ENCODE data around the gene EMC8. TPM values are rescaled to one million over a fixed set of nuclear protein-coding genes. Genes with fewer than 3 reads are reported as not detected.

EMC8 gene
- total RNA-seq, 5 donors from 2014 or later (not counting 1 experiment from before 2014, with no cell fraction given): 27.3 to 34.8 (median 31.1) TPM

DNA sequence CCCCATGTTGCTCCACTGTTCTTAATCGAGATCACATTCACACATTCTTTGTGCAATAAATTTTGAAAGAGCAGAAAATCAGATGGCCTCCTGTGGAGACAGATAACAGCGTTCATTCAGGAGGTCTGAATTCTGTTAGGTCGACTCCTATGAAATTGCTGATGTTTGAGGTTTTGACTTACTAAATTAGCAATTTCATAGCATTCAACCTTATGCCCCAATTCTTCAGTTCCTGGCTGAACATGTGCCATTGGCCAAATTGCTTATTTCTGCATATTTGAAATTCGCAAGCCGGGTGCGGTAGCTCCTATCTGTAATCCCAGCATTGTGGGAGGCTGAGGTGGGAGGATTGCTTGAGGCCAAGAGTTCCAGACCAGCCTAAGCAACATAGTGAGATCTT is 26.3 kb downstream of the EMC8 start:
- H3K27me3 Mint-ChIP-seq: no peaks in the 10 kb centered on the region
- Histone ChIP-seq H3K36me3 (ENCODE audit: control insufficient read depth in 2 of 2, extremely low read depth in 1 of 2, insufficient read depth in 1 of 2, low read length in 1 of 2) (peaks cover 0 to 18% of the 10 kb centered on the region in 2 donors), H3K27ac (ENCODE audit: low read length) (no peak overlapping the region), H3K4me1 (ENCODE audit: control insufficient read depth in 1 of 2, extremely low read depth in 1 of 2, insufficient read depth in 2 of 2, low read length in 2 of 2) (no peaks in the 10 kb centered on the region), H3K27me3 (replicated peaks in 1 of 2; ENCODE audit: control insufficient read depth in 2 of 2, extremely low read depth in 1 of 2, insufficient read depth in 2 of 2, low read length in 1 of 2) (no peaks in the 10 kb centered on the region), H3K4me3 (ENCODE audit: control insufficient read depth in 1 of 2, extremely low read depth in 1 of 2, low read length in 1 of 2) (no peak overlapping the region), H3K9me3 (no peaks in the 10 kb centered on the region)
- peaks cover 19% of the 10 kb centered on the region for H3K36me3 Mint-ChIP-seq
- H3K27ac Mint-ChIP-seq: no peak overlapping the region
- no peaks in the 10 kb centered on the region for H3K4me1 Mint-ChIP-seq
- no peak for ATAC-seq (replicated peaks in 1 of 4)
- no CpG with 5 or more reads among the region's 6 CpGs for WGBS (ENCODE audit: insufficient coverage)
- DNase-seq: no peak
- H3K9me3 Mint-ChIP-seq: no peaks in the 10 kb centered on the region
- no peak overlapping the region for H3K4me3 Mint-ChIP-seq
- ChIA-PET CTCF (no interaction called here), POLR2A (no interaction called here)

DNA sequence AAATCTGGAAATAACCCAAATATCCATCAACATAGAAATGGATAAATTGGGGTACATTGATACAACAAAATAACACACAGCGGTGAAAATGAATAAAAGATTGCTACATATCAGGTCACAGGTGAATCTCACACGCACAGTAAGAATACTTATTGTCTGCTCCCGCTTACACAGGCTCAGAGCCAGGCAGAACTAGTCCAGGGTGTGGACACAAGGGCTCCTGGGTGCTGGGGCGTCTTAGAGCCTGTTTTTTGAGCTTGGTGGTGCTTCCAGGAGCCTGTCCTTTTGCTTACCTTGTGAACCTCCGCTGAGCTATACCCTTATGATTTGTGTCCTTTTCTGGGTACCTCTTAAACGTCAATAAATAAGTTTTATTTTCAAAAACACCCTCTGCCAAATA is 28.6 kb downstream of the EMC8 start:
- H3K4me1 ChIP-seq (ENCODE audit: control insufficient read depth in 1 of 2, extremely low read depth in 1 of 2, insufficient read depth in 2 of 2, low read length in 2 of 2): no peaks in the 10 kb centered on the region
- H3K27me3 ChIP-seq (replicated peaks in 1 of 2; ENCODE audit: control insufficient read depth in 2 of 2, extremely low read depth in 1 of 2, insufficient read depth in 2 of 2, low read length in 1 of 2): peaks cover 0 to 6% of the 10 kb centered on the region in 2 experiments
- no peaks in the 10 kb centered on the region for H3K9me3 ChIP-seq
- no peaks in the 10 kb centered on the region for H3K27me3 Mint-ChIP-seq
- no peak overlapping the region for H3K27ac Mint-ChIP-seq
- H3K36me3 ChIP-seq (ENCODE audit: control insufficient read depth in 2 of 2, extremely low read depth in 1 of 2, insufficient read depth in 1 of 2, low read length in 1 of 2): peaks cover 0 to 4% of the 10 kb centered on the region in 2 donors
- no peaks in the 10 kb centered on the region for H3K4me1 Mint-ChIP-seq
- 100% methylated on average over 3 of the region's 6 CpGs for WGBS (ENCODE audit: insufficient coverage)
- no peak for DNase-seq
- peaks cover 11% of the 10 kb centered on the region for H3K36me3 Mint-ChIP-seq
- no peaks in the 10 kb centered on the region for H3K9me3 Mint-ChIP-seq
- H3K27ac ChIP-seq (ENCODE audit: low read length): no peak overlapping the region
- ChIA-PET CTCF (no interaction called here), POLR2A (interaction anchor here in 1 of 2 donors (0.5 kb wide), 1 partner anchor 1274 kb away, joined by 3 read pairs; no protein-coding TSS in a partner anchor)
- H3K4me3 ChIP-seq (ENCODE audit: control insufficient read depth in 1 of 2, extremely low read depth in 1 of 2, low read length in 1 of 2): no peak overlapping the region
- no peak for ATAC-seq (replicated peaks in 1 of 4)
- no peak overlapping the region for H3K4me3 Mint-ChIP-seq

DNA sequence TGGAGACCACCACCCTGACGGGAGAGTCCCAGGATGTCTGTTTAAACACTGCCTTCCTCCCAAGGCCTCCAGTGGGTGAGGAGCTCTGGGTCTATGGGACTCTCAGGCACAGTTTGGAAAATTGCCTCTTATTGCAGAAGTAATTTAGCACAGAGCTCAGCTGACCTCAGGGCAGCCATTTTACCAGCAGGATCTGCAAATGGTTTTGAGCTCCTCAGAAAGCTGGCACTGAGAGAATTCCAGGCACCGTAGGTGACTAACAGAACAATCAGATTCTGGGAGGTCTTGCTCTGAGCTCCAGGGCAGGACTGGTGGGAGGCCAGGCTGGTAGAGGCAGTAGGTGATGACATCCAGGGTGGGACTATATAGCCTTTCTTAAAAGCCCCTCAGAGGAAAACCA is 31.1 kb downstream of the EMC8 start:
- 100% methylated on average over 1 of the region's 2 CpGs for WGBS (ENCODE audit: insufficient coverage)
- Mint-ChIP-seq H3K27ac (no peak overlapping the region), H3K4me3 (no peak overlapping the region), H3K4me1 (no peaks in the 10 kb centered on the region), H3K27me3 (peaks cover 0 to 1% of the 10 kb centered on the region in 2 donors), H3K9me3 (no peaks in the 10 kb centered on the region), H3K36me3 (peaks cover 11% of the 10 kb centered on the region)
- Histone ChIP-seq H3K27ac (ENCODE audit: low read length) (no peak overlapping the region), H3K9me3 (no peaks in the 10 kb centered on the region), H3K4me1 (ENCODE audit: control insufficient read depth in 1 of 2, extremely low read depth in 1 of 2, insufficient read depth in 2 of 2, low read length in 2 of 2) (no peaks in the 10 kb centered on the region), H3K27me3 (replicated peaks in 1 of 2; ENCODE audit: control insufficient read depth in 2 of 2, extremely low read depth in 1 of 2, insufficient read depth in 2 of 2, low read length in 1 of 2) (peaks cover 0 to 15% of the 10 kb centered on the region in 2 experiments), H3K4me3 (ENCODE audit: control insufficient read depth in 1 of 2, extremely low read depth in 1 of 2, low read length in 1 of 2) (no peak overlapping the region), H3K36me3 (ENCODE audit: control insufficient read depth in 2 of 2, extremely low read depth in 1 of 2, insufficient read depth in 1 of 2, low read length in 1 of 2) (no peaks in the 10 kb centered on the region)
- no peak for ATAC-seq (replicated peaks in 1 of 4)
- no peak for DNase-seq
- ChIA-PET CTCF (no interaction called here), POLR2A (no interaction called here)

DNA sequence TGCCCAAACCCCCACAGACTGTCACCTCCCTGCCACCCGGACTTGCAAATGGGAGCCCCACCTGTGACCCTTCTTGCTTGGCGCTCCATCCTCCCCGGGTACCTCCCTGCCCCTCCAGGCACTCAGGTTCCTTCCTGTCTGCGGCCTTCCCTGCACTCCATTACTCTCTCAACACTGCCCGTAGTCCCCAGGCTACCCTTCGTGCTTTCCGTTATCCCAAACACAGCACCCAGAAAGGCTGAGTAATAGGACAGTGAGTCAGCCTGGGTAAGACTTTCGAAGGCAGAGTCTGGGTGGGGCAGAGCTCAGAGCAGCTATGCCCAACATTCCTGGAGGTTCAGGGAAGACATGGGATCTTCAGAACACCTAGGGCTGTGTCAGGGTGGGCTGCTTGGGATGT is 31.8 kb downstream of the EMC8 start:
- peaks cover 0 to 1% of the 10 kb centered on the region in 2 donors for H3K27me3 Mint-ChIP-seq
- H3K9me3 Mint-ChIP-seq: no peaks in the 10 kb centered on the region
- no peak overlapping the region for H3K4me3 Mint-ChIP-seq
- no peaks in the 10 kb centered on the region for H3K4me1 Mint-ChIP-seq
- H3K36me3 Mint-ChIP-seq: peaks cover 11% of the 10 kb centered on the region
- Histone ChIP-seq H3K27ac (ENCODE audit: low read length) (no peak overlapping the region), H3K4me3 (ENCODE audit: control insufficient read depth in 1 of 2, extremely low read depth in 1 of 2, low read length in 1 of 2) (no peak overlapping the region), H3K4me1 (ENCODE audit: control insufficient read depth in 1 of 2, extremely low read depth in 1 of 2, insufficient read depth in 2 of 2, low read length in 2 of 2) (no peaks in the 10 kb centered on the region), H3K36me3 (ENCODE audit: control insufficient read depth in 2 of 2, extremely low read depth in 1 of 2, insufficient read depth in 1 of 2, low read length in 1 of 2) (no peaks in the 10 kb centered on the region), H3K9me3 (no peaks in the 10 kb centered on the region), H3K27me3 (replicated peaks in 1 of 2; ENCODE audit: control insufficient read depth in 2 of 2, extremely low read depth in 1 of 2, insufficient read depth in 2 of 2, low read length in 1 of 2) (peaks cover 0 to 20% of the 10 kb centered on the region in 2 experiments)
- DNase-seq (no peak), ATAC-seq (replicated peaks in 1 of 4) (no peak)
- ChIA-PET POLR2A (no interaction called here), CTCF (no interaction called here)
- WGBS (ENCODE audit: insufficient coverage): 61% methylated on average over 3 of the region's 8 CpGs
- H3K27ac Mint-ChIP-seq: no peak overlapping the region

DNA sequence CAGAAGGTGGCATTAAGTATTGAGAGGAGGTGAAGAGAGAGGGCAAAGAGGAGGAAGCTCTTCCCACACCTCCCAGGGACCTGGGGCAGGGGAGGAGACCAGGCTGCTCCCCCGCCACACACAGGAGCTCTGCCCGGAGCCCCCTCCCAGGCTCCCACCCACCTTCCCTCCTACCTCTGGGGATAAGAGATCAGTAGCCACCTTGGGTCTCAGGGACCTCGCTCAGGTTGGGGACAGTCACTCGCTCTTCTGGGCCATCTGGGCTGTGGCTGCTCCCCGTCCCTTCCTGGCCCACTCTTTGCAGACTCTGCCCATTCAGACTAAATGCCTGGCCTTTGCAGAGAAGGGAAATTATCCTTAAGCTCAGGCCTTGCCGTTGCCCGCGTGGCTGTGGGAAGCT is 33.6 kb downstream of the EMC8 start:
- Histone ChIP-seq H3K4me3 (ENCODE audit: control insufficient read depth in 1 of 2, extremely low read depth in 1 of 2, low read length in 1 of 2) (no peak overlapping the region), H3K27me3 (replicated peaks in 1 of 2; ENCODE audit: control insufficient read depth in 2 of 2, extremely low read depth in 1 of 2, insufficient read depth in 2 of 2, low read length in 1 of 2) (peaks cover 0 to 27% of the 10 kb centered on the region in 2 experiments), H3K36me3 (ENCODE audit: control insufficient read depth in 2 of 2, extremely low read depth in 1 of 2, insufficient read depth in 1 of 2, low read length in 1 of 2) (no peaks in the 10 kb centered on the region), H3K27ac (ENCODE audit: low read length) (no peak overlapping the region), H3K9me3 (no peaks in the 10 kb centered on the region), H3K4me1 (ENCODE audit: control insufficient read depth in 1 of 2, extremely low read depth in 1 of 2, insufficient read depth in 2 of 2, low read length in 2 of 2) (no peaks in the 10 kb centered on the region)
- ChIA-PET POLR2A (no interaction called here), CTCF (no interaction called here)
- Mint-ChIP-seq H3K27me3 (peaks cover 0 to 1% of the 10 kb centered on the region in 2 donors), H3K36me3 (peaks cover 8% of the 10 kb centered on the region), H3K4me1 (peaks cover 0 to 2% (median 0%) of the 10 kb centered on the region in 3 donors), H3K27ac (no peak overlapping the region), H3K4me3 (no peak overlapping the region), H3K9me3 (no peaks in the 10 kb centered on the region)
- 93% methylated on average over 3 of the region's 8 CpGs for WGBS (ENCODE audit: insufficient coverage)
- DNase-seq (no peak), ATAC-seq (replicated peaks in 1 of 4) (no peak)

DNA sequence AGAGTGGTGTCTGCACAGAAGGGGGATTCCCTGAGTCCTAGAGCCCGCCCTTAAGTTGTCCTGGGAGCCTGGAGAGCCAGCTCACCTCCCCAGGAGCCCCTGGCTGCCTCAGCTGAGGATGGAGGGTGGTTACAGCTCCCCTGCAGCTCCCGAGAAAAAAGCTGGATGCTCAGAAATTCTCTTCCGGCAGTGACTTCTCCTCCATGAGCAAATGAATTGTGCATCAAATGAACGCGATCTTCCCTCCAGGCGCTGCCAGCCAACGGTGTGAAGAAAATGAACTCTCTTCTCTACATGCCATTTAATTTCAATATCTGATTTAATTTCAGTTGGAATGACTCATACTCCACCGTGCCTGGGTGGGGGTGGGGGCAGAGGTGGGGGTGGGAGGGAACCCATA is 34.1 kb downstream of the EMC8 start:
- Mint-ChIP-seq H3K36me3 (peaks cover 4% of the 10 kb centered on the region), H3K27ac (no peak overlapping the region), H3K27me3 (peaks cover 0 to 1% of the 10 kb centered on the region in 2 donors), H3K4me3 (no peak overlapping the region), H3K9me3 (no peaks in the 10 kb centered on the region), H3K4me1 (peaks cover 0 to 2% (median 0%) of the 10 kb centered on the region in 3 donors)
- ATAC-seq (replicated peaks in 1 of 4) (no peak), DNase-seq (no peak)
- Histone ChIP-seq H3K4me3 (ENCODE audit: control insufficient read depth in 1 of 2, extremely low read depth in 1 of 2, low read length in 1 of 2) (no peak overlapping the region), H3K27me3 (replicated peaks in 1 of 2; ENCODE audit: control insufficient read depth in 2 of 2, extremely low read depth in 1 of 2, insufficient read depth in 2 of 2, low read length in 1 of 2) (peaks cover 0 to 31% of the 10 kb centered on the region in 2 experiments), H3K9me3 (no peaks in the 10 kb centered on the region), H3K4me1 (ENCODE audit: control insufficient read depth in 1 of 2, extremely low read depth in 1 of 2, insufficient read depth in 2 of 2, low read length in 2 of 2) (no peaks in the 10 kb centered on the region), H3K36me3 (ENCODE audit: control insufficient read depth in 2 of 2, extremely low read depth in 1 of 2, insufficient read depth in 1 of 2, low read length in 1 of 2) (no peaks in the 10 kb centered on the region), H3K27ac (ENCODE audit: low read length) (no peak overlapping the region)
- 87% methylated on average over 3 of the region's 8 CpGs for WGBS (ENCODE audit: insufficient coverage)
- CTCF ChIA-PET: no interaction called here
- POLR2A ChIA-PET: no interaction called here

DNA sequence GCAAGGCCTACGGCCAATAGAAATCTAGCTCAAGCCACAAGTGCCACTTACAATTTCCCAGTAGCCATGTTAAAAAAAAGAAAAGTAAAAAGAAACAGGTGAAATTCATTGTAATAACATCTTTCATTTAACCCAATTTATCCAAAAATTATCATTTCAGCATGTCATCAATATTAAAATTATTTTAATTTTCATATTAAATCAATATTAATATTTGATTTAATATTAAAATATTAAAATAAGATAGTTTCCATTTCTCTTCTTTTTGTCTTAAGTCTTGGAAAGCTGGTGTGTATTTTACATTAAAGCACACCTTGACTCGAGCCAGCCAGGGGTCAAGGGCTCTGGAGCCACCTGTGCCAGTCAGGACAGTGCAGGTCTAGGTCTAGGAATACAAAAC is 35.7 kb downstream of the EMC8 start:
- peaks cover 0 to 7% of the 10 kb centered on the region in 2 experiments for H3K4me1 ChIP-seq (ENCODE audit: control insufficient read depth in 1 of 2, extremely low read depth in 1 of 2, insufficient read depth in 2 of 2, low read length in 2 of 2)
- ATAC-seq (replicated peaks in 1 of 4) (no peak), DNase-seq (no peak)
- H3K27ac ChIP-seq (ENCODE audit: low read length): no peak overlapping the region
- no peaks in the 10 kb centered on the region for H3K36me3 ChIP-seq (ENCODE audit: control insufficient read depth in 2 of 2, extremely low read depth in 1 of 2, insufficient read depth in 1 of 2, low read length in 1 of 2)
- Mint-ChIP-seq H3K9me3 (no peaks in the 10 kb centered on the region), H3K36me3 (no peaks in the 10 kb centered on the region), H3K27me3 (peaks cover 13 to 16% of the 10 kb centered on the region in 2 donors), H3K4me1 (peaks cover 3 to 14% (median 9%) of the 10 kb centered on the region in 3 donors), H3K27ac (no peak overlapping the region), H3K4me3 (no peak overlapping the region)
- H3K27me3 ChIP-seq (replicated peaks in 1 of 2; ENCODE audit: control insufficient read depth in 2 of 2, extremely low read depth in 1 of 2, insufficient read depth in 2 of 2, low read length in 1 of 2): peaks cover 0 to 47% of the 10 kb centered on the region in 2 experiments
- H3K4me3 ChIP-seq (ENCODE audit: control insufficient read depth in 1 of 2, extremely low read depth in 1 of 2, low read length in 1 of 2): no peak overlapping the region
- 33% methylated on average over 1 of the region's 2 CpGs for WGBS (ENCODE audit: insufficient coverage)
- POLR2A ChIA-PET: no interaction called here
- no peaks in the 10 kb centered on the region for H3K9me3 ChIP-seq
- CTCF ChIA-PET: no interaction called here
